Measurements from ENCODE around the gene TICAM2.

Gene TICAM2

DNA sequence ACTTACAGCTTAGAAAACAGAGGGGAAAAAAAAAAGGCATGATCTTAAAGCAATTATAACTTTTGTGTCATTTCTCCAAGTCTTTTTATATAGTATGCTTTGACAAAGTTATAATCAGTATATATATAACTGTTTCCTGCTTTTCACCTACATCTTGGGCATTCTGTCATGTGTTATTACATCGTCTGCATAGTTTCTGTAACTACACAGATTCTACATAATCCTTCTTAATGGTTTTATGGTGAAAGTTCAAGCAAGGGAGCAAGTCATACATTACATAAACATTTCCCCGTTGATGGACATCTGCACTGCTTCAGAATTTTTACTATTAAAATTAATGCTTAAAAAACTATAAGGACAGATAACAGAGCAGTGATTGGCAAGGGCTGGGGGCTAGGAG lies 69.8 kb downstream of the TICAM2 start:
- TF ChIP-seq CTCF (IDR thresholded peaks at IDR 0.05; ENCODE audit: control insufficient read depth, extremely low read depth, insufficient read depth), result no peak
- H3K4me3 ChIP-seq (ENCODE audit: low read depth, low read length), result no peak overlapping the region
- no peak for DNase-seq (ENCODE audit: low read depth)

DNA sequence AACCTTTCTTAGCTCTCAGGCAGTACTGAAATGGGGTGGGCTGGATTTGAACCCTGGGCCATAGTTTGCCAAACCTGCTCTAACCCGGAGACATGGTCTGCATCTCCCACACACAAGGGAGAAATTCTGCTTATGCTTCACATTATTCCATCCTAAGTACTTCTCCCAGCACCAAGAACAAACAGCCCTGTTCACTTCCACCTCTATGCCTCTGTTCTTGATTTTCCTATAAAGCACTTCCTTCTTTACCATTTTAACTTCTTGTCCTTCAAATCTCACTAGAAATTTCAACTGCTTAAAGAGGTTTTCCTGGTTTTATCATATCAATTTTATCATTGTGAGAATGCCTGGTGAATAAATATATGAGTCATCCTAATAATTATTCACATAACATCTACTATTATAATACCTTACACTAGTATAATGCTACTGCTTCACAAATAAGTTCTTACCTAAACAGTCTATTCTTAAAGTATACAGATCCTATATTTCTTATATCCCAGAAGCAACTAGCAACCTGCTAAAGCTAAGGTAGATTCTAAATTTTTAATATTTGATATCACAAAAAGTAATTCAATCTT lies 70.4 kb downstream of the TICAM2 start:
- TF ChIP-seq CTCF (IDR thresholded peaks at IDR 0.05; ENCODE audit: control insufficient read depth, extremely low read depth, insufficient read depth), result no peak
- no peak for DNase-seq (ENCODE audit: low read depth)
- H3K4me3 ChIP-seq (ENCODE audit: low read depth, low read length), result no peak overlapping the region

- H3K4me3 ChIP-seq (ENCODE audit: low read depth, low read length), result no peak overlapping the region
- TF ChIP-seq CTCF (IDR thresholded peaks at IDR 0.05; ENCODE audit: control insufficient read depth, extremely low read depth, insufficient read depth), result no peak
- no peak for DNase-seq (ENCODE audit: low read depth)
These were observed 70.9 kb downstream of the TICAM2 start for GRCh38 chr5:115531380-115531779.

- TF ChIP-seq CTCF (IDR thresholded peaks at IDR 0.05; ENCODE audit: control insufficient read depth, extremely low read depth, insufficient read depth), result no peak
- H3K4me3 ChIP-seq (ENCODE audit: low read depth, low read length), result no peak overlapping the region
- no peak for DNase-seq (ENCODE audit: low read depth)
These were observed 71.9 kb downstream of the TICAM2 start for GRCh38 chr5:115530426-115530825.
